GM21786 (cell line): ENCODE measurements around the gene SLC43A2.
"Not testable (repeated sequence)": the region's sequence is repeated elsewhere in the genome, so short reads cannot be mapped to it uniquely, and the experiment has no call there.

Experiments used
- ATAC-seq: cut with Tn5 transposase; IDR thresholded peaks from one replicate; pipeline ENCODE4 v1.9.1; 2021; ENCODE audit not compliant: unreplicated experiment

Gene SLC43A2

GRCh38 chr17:1563471-1563785 is 65.2 kb downstream of the SLC43A2 start:
- not testable (repeated sequence) for ATAC-seq

GRCh38 chr17:1562176-1562643 is 66.4 kb downstream of the SLC43A2 start:
- ATAC-seq: peak; percentile 30

GRCh38 chr17:1561420-1562175 is 67.0 kb downstream of the SLC43A2 start:
- ATAC-seq: peak; percentile 11

- no peak for ATAC-seq
Observed at GRCh38 chr17:1560858-1561355, 67.7 kb downstream of the SLC43A2 start.

- ATAC-seq: no peak
Observed at GRCh38 chr17:1560101-1560857, 68.4 kb downstream of the SLC43A2 start.

GRCh38 chr17:1559047-1560043 is 69.3 kb downstream of the SLC43A2 start:
- ATAC-seq: no peak

GRCh38 chr17:1558401-1558800 is 70.2 kb downstream of the SLC43A2 start:
- ATAC-seq: no peak

GRCh38 chr17:1557355-1558095 is 71.1 kb downstream of the SLC43A2 start:
- ATAC-seq: no peak

- no peak for ATAC-seq
Observed at GRCh38 chr17:1555651-1556471, 72.8 kb downstream of the SLC43A2 start.

- ATAC-seq: no peak
Observed at GRCh38 chr17:1554751-1555540, 73.7 kb downstream of the SLC43A2 start.

- ATAC-seq: no peak
Observed at GRCh38 chr17:1553354-1554266, 75.0 kb downstream of the SLC43A2 start.

- no peak for ATAC-seq
Observed at GRCh38 chr17:1552932-1553331, 75.7 kb downstream of the SLC43A2 start.

GRCh38 chr17:1551741-1552140 is 76.9 kb downstream of the SLC43A2 start:
- ATAC-seq: no peak

GRCh38 chr17:1548032-1548431 is 80.6 kb downstream of the SLC43A2 start:
- ATAC-seq: no peak

- no peak for ATAC-seq
Observed at GRCh38 chr17:1546292-1546922, 82.2 kb downstream of the SLC43A2 start.

- no peak for ATAC-seq
Observed at GRCh38 chr17:1545618-1546017, 83.0 kb downstream of the SLC43A2 start.

GRCh38 chr17:1542316-1542715 is 86.3 kb downstream of the SLC43A2 start:
- no peak for ATAC-seq
